ENCODE data around the gene SLCO2B1.

The SLCO2B1 gene

GRCh38 chr11:75152090-75152489 is 1.2 kb downstream of the SLCO2B1 start:
- TF ChIP-seq ZNF624 (tag by site-specific recombination; IDR thresholded peaks at IDR 0.05) (no peak), ZSCAN16 (tag by site-specific recombination; IDR thresholded peaks at IDR 0.05) (no peak), ZNF664 (tag by site-specific recombination; IDR thresholded peaks at IDR 0.05) (no peak), ZFP69B (tag by site-specific recombination; IDR thresholded peaks at IDR 0.05) (no peak), ZNF596 (tag by site-specific recombination; IDR thresholded peaks at IDR 0.05) (no peak), OVOL3 (tag by site-specific recombination; IDR thresholded peaks at IDR 0.05) (no peak), ZNF704 (tag by site-specific recombination; IDR thresholded peaks at IDR 0.05) (no peak), HOXD13 (CRISPR knock-in tag; IDR thresholded peaks at IDR 0.05; ENCODE audit: borderline replicate concordance) (no peak), BCL11B (tag by site-specific recombination; IDR thresholded peaks at IDR 0.05; ENCODE audit: low read depth) (no peak), HOXC10 (CRISPR knock-in tag; IDR thresholded peaks at IDR 0.05) (no peak), ZFP41 (tag by site-specific recombination; IDR thresholded peaks at IDR 0.05; ENCODE audit: borderline replicate concordance) (no peak), PRDM6 (tag by site-specific recombination; IDR thresholded peaks at IDR 0.05) (no peak), ZNF473 (tag by site-specific recombination; IDR thresholded peaks at IDR 0.05) (no peak)
- Histone ChIP-seq H3K36me3 (ENCODE audit: control insufficient read depth in 2 of 2, insufficient read depth in 1 of 2, low read length in 2 of 2) (no peaks in the 10 kb centered on the region), H3K4me3 (ENCODE audit: low read depth, low read length) (no peak overlapping the region), H3K4me1 (ENCODE audit: control insufficient read depth, insufficient read depth, low read length) (no peaks in the 10 kb centered on the region), H3K27ac (ENCODE audit: extremely low read depth, low read depth, low read length) (no peak overlapping the region), H3K9me3 (ENCODE audit: control insufficient read depth, insufficient read depth, low read depth, low read length) (no peaks in the 10 kb centered on the region)
- CTCF ChIA-PET, result interaction anchor here (0.7 to 4.0 kb wide), 3 partner anchors 9 to 96 kb away, joined by 3 to 23 read pairs (median 22); no protein-coding TSS in a partner anchor
- POLR2A ChIA-PET, result no interaction called here

GRCh38 chr11:75152651-75153427 is 1.9 kb downstream of the SLCO2B1 start:
- Histone ChIP-seq H3K4me3 (ENCODE audit: low read depth, low read length) (no peak overlapping the region), H3K27ac (ENCODE audit: extremely low read depth, low read depth, low read length) (no peak overlapping the region), H3K36me3 (ENCODE audit: control insufficient read depth in 2 of 2, insufficient read depth in 1 of 2, low read length in 2 of 2) (no peaks in the 10 kb centered on the region), H3K4me1 (ENCODE audit: control insufficient read depth, insufficient read depth, low read length) (no peaks in the 10 kb centered on the region), H3K9me3 (ENCODE audit: control insufficient read depth, insufficient read depth, low read depth, low read length) (no peaks in the 10 kb centered on the region)
- TF ChIP-seq ZNF221 (tag by site-specific recombination; IDR thresholded peaks at IDR 0.05; ENCODE audit: borderline replicate concordance), result no peak
- peak; percentile 73 for TF ChIP-seq EGR2 (tag by site-specific recombination; IDR thresholded peaks at IDR 0.05; ENCODE audit: low read depth)
- TF ChIP-seq ZNF654 (tag by site-specific recombination; IDR thresholded peaks at IDR 0.05; ENCODE audit: low read depth), result no peak
- TF ChIP-seq ZNF623 (tag by site-specific recombination; IDR thresholded peaks at IDR 0.05), result no peak
- no peak for TF ChIP-seq ZNF114 (tag by site-specific recombination; IDR thresholded peaks at IDR 0.05)
- TF ChIP-seq ZNF664 (tag by site-specific recombination; IDR thresholded peaks at IDR 0.05), result no peak
- no peak for TF ChIP-seq ZNF768 (tag by site-specific recombination; IDR thresholded peaks at IDR 0.05)
- no peak for TF ChIP-seq ZNF596 (tag by site-specific recombination; IDR thresholded peaks at IDR 0.05)
- no peak for TF ChIP-seq PBX3 (CRISPR knock-in tag; IDR thresholded peaks at IDR 0.05)
- no peak for TF ChIP-seq ZBTB20 (tag by site-specific recombination; IDR thresholded peaks at IDR 0.05)
- no peak for TF ChIP-seq ZNF184 (tag by site-specific recombination; IDR thresholded peaks at IDR 0.05)
- no peak for TF ChIP-seq ZNF692 (tag by site-specific recombination; IDR thresholded peaks at IDR 0.05)
- TF ChIP-seq ZBTB6 (tag by site-specific recombination; IDR thresholded peaks at IDR 0.05), result no peak
- no peak for TF ChIP-seq SP2 (tag by site-specific recombination; IDR thresholded peaks at IDR 0.05)
- TF ChIP-seq ZBTB7A (tag by site-specific recombination; IDR thresholded peaks at IDR 0.05; ENCODE audit: low read depth), result no peak
- TF ChIP-seq ZFHX2 (tag by site-specific recombination; conservative IDR thresholded peaks at IDR 0.05), result peak; percentile 50
- no peak for TF ChIP-seq RBAK (tag by site-specific recombination; IDR thresholded peaks at IDR 0.05)
- TF ChIP-seq GLIS1 (tag by site-specific recombination; IDR thresholded peaks at IDR 0.05), result no peak
- CTCF ChIA-PET, result interaction anchor here (0.7 to 2.6 kb wide), 4 partner anchors 8 to 90 kb away, joined by 3 to 10 read pairs (median 4); no protein-coding TSS in a partner anchor
- POLR2A ChIA-PET, result no interaction called here

Measured in HEK293 (cell line).